Measurements from ENCODE around the gene HPS5. TPM values are rescaled to one million over a fixed set of nuclear protein-coding genes. Genes with fewer than 3 reads are reported as not detected.

Gene HPS5
- total and polyA plus RNA-seq, 2 of the 13 experiments (the other 11 are each of a cell fraction or from before 2014, with no cell fraction given): 6.6 to 25.5 TPM

DNA sequence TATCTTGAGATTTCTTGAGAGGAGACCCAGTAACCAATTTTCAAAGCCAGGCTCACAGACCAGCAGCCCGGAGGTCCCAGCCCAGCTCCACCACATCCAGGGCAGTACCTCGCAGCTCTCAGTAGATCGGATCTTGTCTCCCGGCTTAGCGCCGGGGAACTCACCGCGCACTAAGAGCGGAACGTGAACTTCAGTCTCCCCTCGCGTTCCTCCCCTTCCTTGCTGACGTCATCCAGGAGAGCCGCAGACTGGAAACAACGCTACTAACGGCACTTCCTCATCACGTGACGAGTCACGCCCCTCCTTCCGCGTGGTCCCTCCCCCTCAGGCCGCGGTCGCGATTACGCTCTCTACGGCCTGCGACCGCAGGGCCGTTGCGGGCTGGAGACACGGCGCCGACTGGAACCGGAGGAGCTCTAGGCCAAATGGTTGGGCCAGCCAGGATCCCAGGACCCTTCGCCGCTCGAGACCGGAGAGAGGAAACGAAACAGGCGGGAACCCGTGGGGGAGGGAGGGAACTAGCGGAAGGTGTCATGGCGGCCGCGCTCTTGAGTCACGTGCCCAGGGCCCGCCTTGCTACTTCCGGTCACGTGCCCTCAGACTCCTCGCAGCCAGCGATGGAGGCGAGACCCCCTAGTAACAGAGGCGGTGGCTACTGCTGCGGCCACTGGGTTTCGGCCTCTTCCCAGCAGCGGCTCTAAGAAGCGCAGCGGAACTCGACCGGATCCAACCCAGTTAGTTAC lies at the start of gene HPS5, which contains the start of gene GTF2H1 (continued):
- TF ChIP-seq NONO (IDR thresholded peaks at IDR 0.05): no peak
- peak; percentile 95 for TF ChIP-seq NONO (CRISPR knock-in tag; conservative IDR thresholded peaks at IDR 0.05)
- TF ChIP-seq ZFX (CRISPR knock-in tag; IDR thresholded peaks at IDR 0.05; ENCODE audit: low read depth): peak; percentile 99
- TF ChIP-seq HOXA3 (CRISPR knock-in tag; IDR thresholded peaks at IDR 0.05): peak; percentile 98
- peak; percentile 93 for TF ChIP-seq POLR2AphosphoS5 (IDR thresholded peaks at IDR 0.05; ENCODE audit: low read depth, low read length)
- peak; percentile 90; the same call in 1 of the 2 replicates for TF ChIP-seq TSC22D2 (CRISPR knock-in tag; IDR thresholded peaks at IDR 0.05; ENCODE audit: borderline replicate concordance)
- TF ChIP-seq SRY (CRISPR knock-in tag; IDR thresholded peaks at IDR 0.05): peak; percentile 93; the same call in 1 of the 2 replicates
- peak; percentile 99 for TF ChIP-seq ATF7 (IDR thresholded peaks at IDR 0.05)
- TF ChIP-seq ATF7 (CRISPR knock-in tag; IDR thresholded peaks at IDR 0.05): peak; percentile 95
- peak; percentile 98 for TF ChIP-seq THAP9 (CRISPR knock-in tag; IDR thresholded peaks at IDR 0.05; ENCODE audit: borderline replicate concordance)
- TF ChIP-seq ZNF383 (CRISPR knock-in tag; IDR thresholded peaks at IDR 0.05; ENCODE audit: borderline replicate concordance): no peak
- TF ChIP-seq ZNF737 (CRISPR knock-in tag; IDR thresholded peaks at IDR 0.05; ENCODE audit: borderline replicate concordance): peak; percentile 87; the same call in 1 of the 2 replicates
- no peak for TF ChIP-seq ZNF530 (CRISPR knock-in tag; IDR thresholded peaks at IDR 0.05; ENCODE audit: low read depth)
- TF ChIP-seq ZSCAN29 (CRISPR knock-in tag; conservative IDR thresholded peaks at IDR 0.05): peak; percentile 91
- TF ChIP-seq TAF1 (CRISPR knock-in tag; IDR thresholded peaks at IDR 0.05): peak; percentile 93
- peak; percentile 61; the same call in 1 of the 2 replicates for TF ChIP-seq SOX5 (CRISPR knock-in tag; IDR thresholded peaks at IDR 0.05; ENCODE audit: borderline replicate concordance)
- TF ChIP-seq ZNF335 (CRISPR knock-in tag; IDR thresholded peaks at IDR 0.05): peak; percentile 78; the same call in 1 of the 2 replicates
- TF ChIP-seq ZNF713 (CRISPR knock-in tag; IDR thresholded peaks at IDR 0.05): peak; percentile 87; the same call in 1 of the 2 replicates
- TF ChIP-seq ZBTB21 (CRISPR knock-in tag; IDR thresholded peaks at IDR 0.05): peak; percentile 92
- TF ChIP-seq, protein P1, sequence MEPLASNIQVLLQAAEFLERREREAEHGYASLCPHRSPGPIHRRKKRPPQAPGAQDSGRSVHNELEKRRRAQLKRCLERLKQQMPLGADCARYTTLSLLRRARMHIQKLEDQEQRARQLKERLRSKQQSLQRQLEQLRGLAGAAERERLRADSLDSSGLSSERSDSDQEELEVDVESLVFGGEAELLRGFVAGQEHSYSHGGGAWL (CRISPR knock-in tag; IDR thresholded peaks at IDR 0.05): peak; percentile 90
- TF ChIP-seq STAT6 (CRISPR knock-in tag; IDR thresholded peaks at IDR 0.05; ENCODE audit: borderline replicate concordance): peak; percentile 93; the same call in 1 of the 2 replicates
- peak; percentile 34; the same call in 1 of the 2 replicates for TF ChIP-seq ATF5 (CRISPR knock-in tag; IDR thresholded peaks at IDR 0.05; ENCODE audit: low read depth)
- no peak for TF ChIP-seq ZNF75D (CRISPR knock-in tag; IDR thresholded peaks at IDR 0.05; ENCODE audit: borderline replicate concordance)
- TF ChIP-seq ZNF235 (CRISPR knock-in tag; IDR thresholded peaks at IDR 0.05; ENCODE audit: borderline replicate concordance): peak; percentile 81; the same call in 1 of the 2 replicates
